ENCODE measurements around the gene RAPGEF1. TPM values are rescaled to one million over a fixed set of nuclear protein-coding genes. Genes with fewer than 3 reads are reported as not detected.
A peak's percentile ranks its signal among the peaks of the same experiment; 100 is the strongest.

RAPGEF1 gene
- total RNA-seq, 1 experiment from 2014 or later: 25.2 TPM

- Histone ChIP-seq H3K9me3 (ENCODE audit: low read length) (no peaks in the 10 kb centered on the region), H3K27me3 (ENCODE audit: low read length) (no peaks in the 10 kb centered on the region), H3F3A (ENCODE audit: low read length, unreplicated experiment) (no peaks in the 10 kb centered on the region), H3K36me3 (ENCODE audit: low read depth, low read length) (no peaks in the 10 kb centered on the region; the same call in 1 of the 2 replicates), H3K9me2 (replicated peaks; ENCODE audit: low read length) (no peaks in the 10 kb centered on the region), H4K20me1 (ENCODE audit: low read length) (no peaks in the 10 kb centered on the region), H3K4me1 (ENCODE audit: insufficient read depth, low read length) (peaks cover 7% of the 10 kb centered on the region; the same call in 1 of the 2 replicates), H3K79me2 (ENCODE audit: low read length) (peaks cover 8% of the 10 kb centered on the region), H3K27ac (ENCODE audit: low read length) (no peak within 1 kb of the TSS), H3K4me2 (ENCODE audit: low read length) (peak within 1 kb of the TSS; percentile 91), H3K9ac (ENCODE audit: low read length) (peak within 1 kb of the TSS; percentile 74), H3K4me3 (ENCODE audit: low read length) (peak within 1 kb of the TSS; percentile 76), H2AFZ (ENCODE audit: low read length) (peak within 1 kb of the TSS; percentile 65)
- ChIA-PET POLR2A (ENCODE audit: unreplicated experiment) (no interaction called here), CTCF (no interaction called here)
- intact Hi-C loops (cut with micrococcal nuclease): no loop called here
- peak; percentile 64 for DNase-seq
- BruUV-seq (replicated peaks): no TSS peak
- TF ChIP-seq EZH2phosphoT487 (IDR thresholded peaks at IDR 0.05; ENCODE audit: borderline replicate concordance, low read length): no peak
- no peak for TF ChIP-seq CTCF (conservative IDR thresholded peaks at IDR 0.05; ENCODE audit: low read depth, low read length)
- no peak for TF ChIP-seq EZH2 (IDR thresholded peaks at IDR 0.05; ENCODE audit: low read length, unreplicated experiment)
- peak; percentile 87 for ATAC-seq
These were observed 208.7 kb downstream of the RAPGEF1 start, which contains the start of gene UCK1 for GRCh38 chr9:131530920-131531832. Gene UCK1, minus strand, starts transcription at chr9:131531263. Its CDS starts 89 bp downstream, at chr9:131531174.

GRCh38 chr9:131530546-131530919 is 209.3 kb downstream of the RAPGEF1 start:
- TF ChIP-seq CTCF (conservative IDR thresholded peaks at IDR 0.05; ENCODE audit: low read depth, low read length) (0 out of 2 replicates have a peak, but pooled peaks have one; percentile 14), EZH2 (IDR thresholded peaks at IDR 0.05; ENCODE audit: low read length, unreplicated experiment) (no peak), EZH2phosphoT487 (IDR thresholded peaks at IDR 0.05; ENCODE audit: borderline replicate concordance, low read length) (no peak)
- intact Hi-C loops (cut with micrococcal nuclease): no loop called here
- BruUV-seq (replicated peaks): no TSS peak
- Histone ChIP-seq H3K9me2 (replicated peaks; ENCODE audit: low read length) (no peaks in the 10 kb centered on the region), H3K27me3 (ENCODE audit: low read length) (no peaks in the 10 kb centered on the region), H4K20me1 (ENCODE audit: low read length) (no peaks in the 10 kb centered on the region), H3K4me1 (ENCODE audit: insufficient read depth, low read length) (peaks cover 7% of the 10 kb centered on the region; the same call in 1 of the 2 replicates), H3K9me3 (ENCODE audit: low read length) (no peaks in the 10 kb centered on the region), H3K36me3 (ENCODE audit: low read depth, low read length) (no peaks in the 10 kb centered on the region; the same call in 1 of the 2 replicates), H3K4me2 (ENCODE audit: low read length) (peak overlapping the region; percentile 91), H3K27ac (ENCODE audit: low read length) (no peak overlapping the region), H2AFZ (ENCODE audit: low read length) (peak overlapping the region; percentile 65; the same call in 1 of the 2 replicates), H3K4me3 (ENCODE audit: low read length) (peak overlapping the region; percentile 76), H3F3A (ENCODE audit: low read length, unreplicated experiment) (no peaks in the 10 kb centered on the region), H3K9ac (ENCODE audit: low read length) (peak overlapping the region; percentile 74), H3K79me2 (ENCODE audit: low read length) (peaks cover 8% of the 10 kb centered on the region)
- POLR2A ChIA-PET (ENCODE audit: unreplicated experiment): no interaction called here
- CTCF ChIA-PET: no interaction called here
- ATAC-seq (peak; percentile 59), DNase-seq (peak; percentile 33)

All from PC-3 (cell line).